ENCODE measurements around the gene ZMYND11.

The ZMYND11 gene

DNA sequence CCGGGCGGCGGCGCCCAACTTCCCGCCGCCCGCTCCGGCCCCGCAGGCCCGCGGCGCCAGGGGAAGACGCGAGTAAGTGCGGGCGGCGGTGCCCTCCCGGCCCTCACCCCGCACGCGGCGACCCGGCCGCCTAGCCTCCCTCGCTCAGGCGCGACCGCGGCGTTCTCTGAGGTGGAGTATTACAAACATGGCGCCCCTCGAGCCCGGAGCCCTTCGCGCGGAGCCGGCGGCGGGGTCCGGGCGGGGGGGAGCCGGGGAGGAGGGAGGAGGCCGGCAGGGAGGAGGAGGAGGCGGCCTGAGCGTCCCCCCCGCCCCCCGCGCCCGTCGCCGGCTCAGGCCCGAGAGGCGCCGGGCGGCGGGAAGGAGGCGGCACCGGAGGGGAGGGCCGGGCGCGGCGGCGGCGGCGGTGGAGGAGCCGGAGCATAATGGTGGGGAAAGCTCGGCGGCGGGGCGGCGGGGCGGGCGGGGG, at the start of gene ZMYND11:
ZMYND11 (plus strand) TSS at position 324 of the 469 bp plus-strand sequence. CDS start 44,558 bp downstream, outside the sequence.
- in situ Hi-C loops (cut with HindIII; ENCODE audit: low sequenced_read_pairs) = no loop called here
- TF ChIP-seq, protein P1, sequence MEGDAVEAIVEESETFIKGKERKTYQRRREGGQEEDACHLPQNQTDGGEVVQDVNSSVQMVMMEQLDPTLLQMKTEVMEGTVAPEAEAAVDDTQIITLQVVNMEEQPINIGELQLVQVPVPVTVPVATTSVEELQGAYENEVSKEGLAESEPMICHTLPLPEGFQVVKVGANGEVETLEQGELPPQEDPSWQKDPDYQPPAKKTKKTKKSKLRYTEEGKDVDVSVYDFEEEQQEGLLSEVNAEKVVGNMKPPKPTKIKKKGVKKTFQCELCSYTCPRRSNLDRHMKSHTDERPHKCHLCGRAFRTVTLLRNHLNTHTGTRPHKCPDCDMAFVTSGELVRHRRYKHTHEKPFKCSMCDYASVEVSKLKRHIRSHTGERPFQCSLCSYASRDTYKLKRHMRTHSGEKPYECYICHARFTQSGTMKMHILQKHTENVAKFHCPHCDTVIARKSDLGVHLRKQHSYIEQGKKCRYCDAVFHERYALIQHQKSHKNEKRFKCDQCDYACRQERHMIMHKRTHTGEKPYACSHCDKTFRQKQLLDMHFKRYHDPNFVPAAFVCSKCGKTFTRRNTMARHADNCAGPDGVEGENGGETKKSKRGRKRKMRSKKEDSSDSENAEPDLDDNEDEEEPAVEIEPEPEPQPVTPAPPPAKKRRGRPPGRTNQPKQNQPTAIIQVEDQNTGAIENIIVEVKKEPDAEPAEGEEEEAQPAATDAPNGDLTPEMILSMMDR (IDR thresholded peaks at IDR 0.05; ENCODE audit: low read depth, low read length, missing control alignments) = no peak
- peak within 1 kb of the TSS; percentile 67 for H3K4me3 ChIP-seq (ENCODE audit: low read depth, low read length)
- no peak for DNase-seq (ENCODE audit: low read depth)

DNA sequence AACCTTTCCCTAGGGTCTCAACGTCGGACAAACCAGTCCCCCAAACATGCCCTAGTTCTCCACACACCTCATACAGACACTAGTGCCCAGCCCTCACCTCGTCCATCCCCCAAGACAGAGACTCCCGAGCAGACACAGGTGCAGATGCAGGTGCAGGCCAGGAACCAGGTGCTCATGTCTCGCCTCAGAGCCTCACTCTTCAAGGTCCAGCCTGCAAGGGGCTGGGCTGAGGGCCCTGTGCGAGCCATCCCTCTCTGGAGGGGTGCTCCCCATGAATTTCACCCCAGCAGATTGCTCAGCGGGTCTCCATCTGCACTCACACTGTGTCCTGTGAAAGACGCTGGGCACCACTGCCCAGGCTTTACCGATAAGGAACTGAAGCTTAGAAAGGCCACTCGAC, 49.2 kb upstream of the ZMYND11 start:
- no peak for DNase-seq (ENCODE audit: low read depth)
- in situ Hi-C loops (cut with HindIII; ENCODE audit: low sequenced_read_pairs) = no loop called here
- H3K4me3 ChIP-seq (ENCODE audit: low read depth, low read length) = no peak overlapping the region
- TF ChIP-seq, protein P1 (IDR thresholded peaks at IDR 0.05; ENCODE audit: low read depth, low read length, missing control alignments) = no peak

GRCh38 chr10:87177-88080, 47.8 kb upstream of the ZMYND11 start:
- in situ Hi-C loops (cut with HindIII; ENCODE audit: low sequenced_read_pairs) = no loop called here
- TF ChIP-seq, protein P1 (IDR thresholded peaks at IDR 0.05; ENCODE audit: low read depth, low read length, missing control alignments) = no peak
- DNase-seq (ENCODE audit: low read depth) = no peak
- H3K4me3 ChIP-seq (ENCODE audit: low read depth, low read length) = no peak overlapping the region

DNA sequence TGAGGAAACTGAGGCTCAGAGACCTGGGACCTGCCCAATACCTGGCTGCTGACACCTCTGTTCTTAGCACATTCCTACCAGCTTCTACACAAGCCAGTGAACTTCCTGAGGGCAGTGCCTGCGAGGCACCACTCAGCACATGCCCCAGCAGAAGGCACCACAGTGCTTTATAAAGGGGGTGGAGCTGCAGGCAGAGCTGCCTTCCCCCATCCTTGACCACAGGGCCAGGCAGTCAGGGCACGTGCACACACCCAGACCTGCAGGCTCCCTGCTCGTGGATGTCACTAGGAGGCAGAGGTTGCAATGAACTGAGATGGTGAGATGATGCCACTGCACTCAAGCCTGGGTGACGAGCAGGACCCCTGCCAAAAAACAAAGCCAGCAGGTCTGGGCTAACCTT, 47.0 kb upstream of the ZMYND11 start:
- DNase-seq (ENCODE audit: low read depth) = no peak
- in situ Hi-C loops (cut with HindIII; ENCODE audit: low sequenced_read_pairs) = no loop called here
- TF ChIP-seq, protein P1 (IDR thresholded peaks at IDR 0.05; ENCODE audit: low read depth, low read length, missing control alignments) = no peak
- no peak overlapping the region for H3K4me3 ChIP-seq (ENCODE audit: low read depth, low read length)

DNA sequence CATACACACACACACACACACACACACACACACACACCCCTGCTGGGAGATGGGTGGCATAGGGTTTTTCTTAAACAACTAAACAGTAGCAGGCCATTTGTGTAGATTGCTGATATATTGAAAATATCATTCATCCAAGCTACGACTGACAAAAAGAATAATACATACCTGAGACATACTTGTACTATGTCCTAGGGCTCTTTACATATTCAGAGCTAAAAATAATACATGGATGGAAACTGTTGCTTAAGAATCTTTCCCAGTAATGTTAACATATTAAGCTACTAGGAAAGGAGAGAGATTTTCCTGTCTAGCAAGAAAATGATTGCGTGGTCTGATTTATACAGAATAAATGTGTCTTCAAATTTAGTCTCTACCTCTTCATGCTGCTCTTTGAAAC, 46.0 kb upstream of the ZMYND11 start:
- in situ Hi-C loops (cut with HindIII; ENCODE audit: low sequenced_read_pairs) = no loop called here
- TF ChIP-seq, protein P1 (IDR thresholded peaks at IDR 0.05; ENCODE audit: low read depth, low read length, missing control alignments) = no peak
- no peak for DNase-seq (ENCODE audit: low read depth)
- no peak overlapping the region for H3K4me3 ChIP-seq (ENCODE audit: low read depth, low read length)

DNA sequence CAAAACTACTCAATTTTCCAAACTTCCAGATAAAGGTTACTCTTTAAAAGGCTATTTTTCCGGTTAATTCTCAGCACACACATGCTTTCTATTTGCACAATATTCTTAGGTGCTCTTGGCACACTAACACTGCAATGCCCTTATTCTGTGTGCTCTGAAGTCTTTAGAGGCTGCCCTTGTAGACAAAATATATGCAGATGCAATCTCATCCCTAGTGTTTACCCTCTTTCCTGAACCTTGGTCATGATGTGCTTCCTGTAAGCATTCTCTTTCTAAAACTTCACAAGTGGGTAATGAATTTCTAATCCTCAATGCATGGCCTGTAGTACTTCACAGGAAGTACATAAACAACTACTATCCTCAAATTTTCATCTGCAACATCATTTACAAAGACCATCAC, 45.1 kb upstream of the ZMYND11 start:
- DNase-seq (ENCODE audit: low read depth) = no peak
- in situ Hi-C loops (cut with HindIII; ENCODE audit: low sequenced_read_pairs) = no loop called here
- no peak overlapping the region for H3K4me3 ChIP-seq (ENCODE audit: low read depth, low read length)
- TF ChIP-seq, protein P1 (IDR thresholded peaks at IDR 0.05; ENCODE audit: low read depth, low read length, missing control alignments) = no peak

Data from astrocyte of the cerebellum (primary cell).